GM18909 (cell line): ENCODE results near the gene METTL22.

Experiments
- ATAC-seq: cut with Tn5 transposase; IDR thresholded peaks from one replicate; pipeline ENCODE4 v1.9.1; 2021; ENCODE audit warnings: mild to moderate bottlenecking; ENCODE audit not compliant: unreplicated experiment, poor library complexity

The METTL22 gene

GRCh38 chr16:8621572-8622314, at the start of gene METTL22:
TSS of gene METTL22 (plus strand) at chr16:8621698. CDS start at chr16:8625666, 3,968 bp downstream.
- ATAC-seq, result peak; percentile 93

DNA sequence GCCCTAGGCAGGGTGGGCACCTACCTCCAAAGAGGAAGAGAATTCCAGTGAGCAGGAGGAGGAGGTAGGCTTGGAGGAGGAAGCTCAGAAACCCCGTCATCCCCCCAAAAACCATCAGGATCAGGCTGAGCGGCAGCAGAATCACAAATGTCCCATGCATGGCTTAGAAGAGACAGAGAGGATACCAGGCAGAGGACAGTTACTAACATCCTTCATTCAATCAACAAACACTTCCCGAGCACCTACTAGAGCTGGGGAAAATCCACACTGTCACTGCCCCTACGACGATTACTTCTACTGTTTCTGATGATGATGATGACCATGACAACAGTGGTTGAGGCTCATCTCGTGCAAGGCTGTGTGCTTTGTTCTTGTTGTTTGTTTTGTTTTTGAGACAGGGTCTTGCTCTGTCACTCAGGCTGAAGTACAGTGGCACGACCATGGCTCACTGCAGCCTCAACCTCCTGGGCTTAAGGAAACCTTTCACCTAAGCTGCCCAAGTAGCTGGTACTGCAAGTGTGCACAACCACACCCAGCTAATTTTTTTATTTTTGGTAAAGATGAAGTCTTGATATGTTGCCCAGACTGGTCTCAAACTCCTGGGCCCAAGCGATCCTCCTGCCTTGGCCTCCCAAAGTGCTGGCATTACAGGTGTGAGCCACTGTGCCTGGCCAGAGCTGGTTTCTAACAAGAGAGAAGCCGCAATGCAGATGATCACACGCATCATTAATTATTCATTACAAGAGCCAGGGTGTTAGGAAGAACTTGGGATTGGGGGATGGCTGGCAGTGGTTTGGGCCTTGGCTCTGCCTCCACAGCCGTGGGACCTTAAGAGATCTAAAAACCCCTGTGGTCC, 49.2 kb upstream of the METTL22 start:
- ATAC-seq, result no peak

DNA sequence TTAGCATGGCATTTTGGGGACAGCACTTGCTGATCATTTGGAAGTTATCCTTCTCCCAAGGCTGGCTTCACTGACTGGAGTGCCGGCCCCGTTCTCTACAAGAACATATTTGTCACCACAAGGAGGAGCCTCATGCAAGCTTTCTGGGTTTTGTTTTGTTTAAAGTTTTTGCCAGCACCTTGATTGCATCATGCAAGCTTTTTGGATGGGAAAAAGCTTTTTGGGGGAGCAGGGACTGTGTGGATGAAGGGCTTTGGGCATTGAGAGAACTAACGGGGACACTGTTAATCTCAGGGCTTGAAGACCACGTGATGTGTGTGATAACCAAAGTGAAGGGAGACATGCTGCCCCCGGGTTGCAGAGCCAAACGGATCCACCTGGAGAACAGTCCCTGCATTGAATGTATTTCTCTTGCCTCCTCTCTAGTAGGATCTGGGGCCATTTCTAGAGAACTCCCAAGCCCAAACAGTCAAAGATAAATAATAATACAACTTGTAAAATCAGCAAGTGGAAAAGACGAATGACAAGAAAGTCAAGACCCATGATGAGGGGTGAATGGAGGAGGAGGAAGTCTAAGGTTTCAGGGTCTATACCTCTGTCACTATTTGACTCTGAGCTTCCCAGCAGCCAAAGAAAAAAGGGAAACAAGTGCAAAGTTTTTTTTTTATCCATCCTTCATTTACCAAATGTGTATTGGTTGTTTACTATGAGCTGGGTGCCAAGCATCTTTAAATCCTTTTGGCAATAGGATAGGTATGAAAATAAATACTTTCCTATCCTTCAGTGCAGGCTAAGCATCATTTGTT, 48.4 kb upstream of the METTL22 start:
- ATAC-seq, result no peak

DNA sequence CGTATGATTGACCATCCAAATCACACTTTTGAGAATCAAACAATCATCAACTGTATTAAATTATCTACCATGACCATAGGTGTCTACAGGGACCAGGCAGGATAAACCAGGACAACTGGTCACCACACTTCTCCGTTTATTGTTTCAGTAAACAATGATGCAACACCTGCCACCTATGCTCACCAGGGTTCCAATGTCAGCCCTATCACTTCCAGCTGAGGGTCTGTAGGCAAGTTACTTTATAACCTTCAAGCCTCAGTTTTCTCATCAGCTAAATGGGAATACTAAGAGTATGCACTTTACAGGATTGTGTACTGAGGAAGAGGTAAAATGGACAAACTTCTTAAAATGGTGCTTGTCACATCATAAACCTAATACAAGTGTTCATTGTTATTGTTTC, 46.1 kb upstream of the METTL22 start:
- no peak for ATAC-seq

GRCh38 chr16:8576141-8577004, 45.1 kb upstream of the METTL22 start:
- ATAC-seq, result no peak

GRCh38 chr16:8577678-8578304, 43.7 kb upstream of the METTL22 start:
- no peak for ATAC-seq

DNA sequence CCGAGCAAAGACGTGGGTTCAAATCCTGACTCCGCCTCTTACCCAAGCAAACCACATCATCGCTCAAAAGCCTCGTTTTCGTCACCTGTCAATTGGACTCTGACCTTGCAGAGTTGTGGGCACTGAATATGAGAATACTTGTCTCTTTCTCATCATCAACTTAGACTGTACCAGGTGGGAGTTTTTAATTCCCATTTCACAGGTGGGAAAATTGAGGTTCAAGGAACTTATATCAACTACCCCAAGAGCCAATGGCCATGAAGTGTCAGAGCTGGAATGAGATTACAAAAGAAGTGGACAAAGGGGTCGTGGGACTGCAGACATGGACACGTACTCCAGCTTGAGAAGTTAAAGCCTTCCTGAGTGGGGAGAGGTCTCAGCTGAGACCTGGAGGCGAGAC, 41.9 kb upstream of the METTL22 start:
- ATAC-seq, result no peak

- no peak for ATAC-seq
These were observed 39.5 kb upstream of the METTL22 start for GRCh38 chr16:8581831-8582580.

DNA sequence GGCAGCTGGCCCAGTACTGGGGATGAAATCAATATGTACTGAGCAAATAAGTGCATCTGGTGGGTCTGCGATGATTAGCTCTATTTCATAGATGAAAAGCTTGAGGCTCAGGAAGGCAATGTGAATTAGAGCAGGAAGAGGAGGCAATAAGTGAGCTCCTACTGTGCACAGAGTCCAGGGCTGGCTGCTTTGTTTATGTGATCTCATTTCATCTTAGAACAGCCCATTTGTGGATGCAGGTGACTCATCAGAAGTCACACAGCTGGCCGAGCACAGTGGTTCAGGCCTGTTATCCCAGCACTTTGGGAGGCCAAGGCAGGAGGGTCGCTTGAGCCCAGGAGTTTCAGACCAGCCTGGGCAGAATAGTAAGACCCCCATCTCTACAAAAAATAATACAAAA, 38.3 kb upstream of the METTL22 start:
- ATAC-seq, result no peak

DNA sequence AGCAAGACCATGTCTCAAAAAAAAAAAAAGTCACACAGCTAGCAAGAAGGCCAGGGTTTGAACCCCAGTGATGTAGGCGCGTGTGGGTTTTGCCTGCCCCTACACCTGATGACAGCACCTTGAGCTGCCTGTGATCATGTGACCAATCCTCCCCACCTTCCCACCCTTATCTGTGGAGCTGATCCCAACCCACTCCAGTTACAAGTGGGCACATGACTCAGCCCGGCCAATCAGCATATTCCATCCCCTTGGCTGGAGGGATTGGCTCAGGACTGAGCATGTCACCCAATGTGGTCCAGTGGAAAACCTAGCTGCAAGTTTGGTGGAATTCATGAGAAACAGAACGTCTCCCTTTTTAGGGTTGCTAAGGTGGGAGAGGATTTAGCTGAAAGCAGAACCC, 37.8 kb upstream of the METTL22 start:
- no peak for ATAC-seq

- ATAC-seq, result no peak
These were observed 36.5 kb upstream of the METTL22 start for GRCh38 chr16:8585041-8585440.

DNA sequence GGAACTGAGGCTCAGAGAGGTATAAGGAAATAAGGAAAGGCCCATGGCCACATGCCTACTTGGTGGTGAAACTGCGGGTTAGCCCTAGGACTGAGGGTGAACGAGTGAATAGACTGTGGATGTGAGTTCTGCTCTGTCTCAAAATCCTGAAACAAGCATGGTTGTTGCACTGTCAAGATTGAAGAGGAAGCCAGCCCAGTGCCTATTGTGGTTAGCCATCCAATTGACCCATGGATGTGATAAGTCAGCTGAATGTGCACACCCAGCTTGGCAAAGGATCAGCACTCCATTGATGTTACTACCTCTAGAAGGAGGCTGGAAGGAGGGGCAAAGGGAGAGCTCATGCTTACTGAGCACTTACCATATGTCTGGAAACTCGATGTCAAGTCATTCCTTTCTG, 35.6 kb upstream of the METTL22 start:
- no peak for ATAC-seq

DNA sequence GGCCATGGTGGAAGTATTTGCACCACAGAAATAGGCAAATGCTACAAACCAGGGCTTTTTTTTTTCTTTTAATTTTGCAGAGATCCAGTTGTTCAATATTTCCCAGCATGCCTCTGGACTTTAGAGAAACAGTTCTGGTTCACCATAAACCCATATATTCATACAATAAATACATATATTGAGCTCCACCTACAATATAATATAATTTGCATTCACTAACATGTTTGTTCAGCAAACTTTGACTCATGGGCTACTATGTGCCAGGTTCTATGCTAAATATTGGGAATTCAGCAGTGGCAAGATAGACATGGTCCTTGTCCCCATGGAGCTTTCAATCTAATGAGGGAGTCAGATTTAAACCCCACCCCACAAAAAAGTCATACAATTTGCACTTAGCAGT, 34.4 kb upstream of the METTL22 start:
- ATAC-seq, result no peak

DNA sequence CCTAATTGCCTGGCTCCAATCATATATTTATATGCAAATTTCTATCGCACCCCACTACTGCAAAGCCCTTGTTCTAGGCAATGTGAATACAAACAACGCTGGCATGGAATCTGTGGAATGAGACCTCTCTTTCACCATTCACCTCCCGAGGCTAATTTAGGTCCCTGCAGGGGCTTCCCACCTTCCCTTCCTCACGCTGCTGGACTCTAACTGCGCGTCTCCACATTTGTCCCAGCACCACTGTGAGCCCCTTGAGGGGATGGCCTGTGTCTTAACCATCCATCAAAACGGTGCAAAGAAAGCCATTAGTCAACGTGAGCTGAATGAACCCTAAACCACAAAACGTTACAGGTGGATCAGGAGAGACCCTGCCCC, 32.8 kb upstream of the METTL22 start:
- ATAC-seq, result no peak

- no peak for ATAC-seq
These were observed 32.2 kb upstream of the METTL22 start for GRCh38 chr16:8589057-8589899.

GRCh38 chr16:8589900-8590688, 31.4 kb upstream of the METTL22 start, which contains the start of gene TMEM114:
TSS of gene TMEM114 (minus strand) at chr16:8590511. CDS start at chr16:8589838, 673 bp downstream.
- no peak for ATAC-seq

- no peak for ATAC-seq
These were observed 30.7 kb upstream of the METTL22 start for GRCh38 chr16:8590811-8591210.
